IMR-90 (cell line): ENCODE results near the gene NOTCH3. TPM values are rescaled to one million over a fixed set of nuclear protein-coding genes. Genes with fewer than 3 reads are reported as not detected.

Source experiments
- ATAC-seq: fragments of 200-7000 bp; cut with Tn5 transposase; 2 replicates; pipeline ENCODE4 v1.9.1; 2020; ENCODE audit warnings: low read depth, mild to moderate bottlenecking, moderate library complexity
- BruUV-seq: library from RNA; stranded (reverse); fragments of 400-500 nt; replicated peaks from 2 replicates; lab custom pipeline; 2021; lab: Mats Ljungman, UMichigan
- CTCF ChIA-PET: fragments of 300-600 bp; formaldehyde crosslinking; extraction: SDS; loops from one replicate; lab custom pipeline; 2021; ENCODE audit warnings: antibody characterized with exemption; lab: Yijun Ruan, JAX
- POLR2A ChIA-PET: fragments of 300-600 bp; sonication (Branson Sonifier 250); formaldehyde crosslinking; loops from one replicate; lab custom pipeline; 2022; ENCODE audit warnings: antibody characterized with exemption; ENCODE audit not compliant: unreplicated experiment; lab: Charles Lee
- DNase-seq: peaks from one replicate; pipeline ENCODE4 v3.0.0; 2013
- H2AFZ ChIP-seq: replicated peaks from 2 replicates; pipeline ENCODE3; 2013; ENCODE audit warnings: low read length, mild to moderate bottlenecking; ENCODE audit not compliant: poor library complexity
- H2AK5ac ChIP-seq: 2 replicates; pipeline ENCODE4 v1.6.1; 2013; ENCODE audit warnings: low read depth, low read length, inconsistent platforms
- H2AK9ac ChIP-seq: replicated peaks from 2 replicates; pipeline ENCODE3; 2013; ENCODE audit warnings: mild to moderate bottlenecking, low read depth, low read length, moderate library complexity; ENCODE audit not compliant: poor library complexity
- H2BK120ac ChIP-seq: 2 replicates; pipeline ENCODE4 v1.6.1; 2013; ENCODE audit warnings: low read depth, low read length, inconsistent platforms
- H2BK15ac ChIP-seq: 3 replicates; pipeline ENCODE4 v1.6.1; 2013; ENCODE audit warnings: low read depth, low read length, inconsistent platforms
- H2BK20ac ChIP-seq: 2 replicates; pipeline ENCODE4 v1.6.1; 2013; ENCODE audit warnings: low read depth, mild to moderate bottlenecking, inconsistent platforms, low read length, moderate library complexity
- H2BK5ac ChIP-seq: 2 replicates; pipeline ENCODE4 v1.6.1; 2013; ENCODE audit warnings: mild to moderate bottlenecking, low read depth, low read length, inconsistent platforms; ENCODE audit not compliant: poor library complexity, severe bottlenecking
- H3K14ac ChIP-seq: replicated peaks from 2 replicates; pipeline ENCODE4 v1.6.1; 2013; ENCODE audit warnings: low read depth, low read length, inconsistent platforms
- H3K18ac ChIP-seq: 2 replicates; pipeline ENCODE4 v1.6.1; 2013; ENCODE audit warnings: low read depth, low read length, control low read depth
- H3K23ac ChIP-seq: 2 replicates; pipeline ENCODE4 v1.6.1; 2013; ENCODE audit warnings: low read depth, low read length, inconsistent platforms
- H3K27ac ChIP-seq: 2 replicates; pipeline ENCODE4 v1.5.1; 2013; ENCODE audit warnings: mild to moderate bottlenecking, control low read depth, low read length; ENCODE audit not compliant: insufficient read depth
- H3K27me3 ChIP-seq: 2 replicates; pipeline ENCODE4 v1.6.1; 2013; ENCODE audit warnings: low read length; ENCODE audit not compliant: control insufficient read depth, insufficient read depth
- H3K36me3 ChIP-seq: 2 replicates; pipeline ENCODE4 v1.6.1; 2013; ENCODE audit warnings: low read length, mixed read lengths; ENCODE audit not compliant: control insufficient read depth, insufficient read depth
- H3K4ac ChIP-seq: 2 replicates; pipeline ENCODE4 v1.6.1; 2013; ENCODE audit warnings: low read depth, low read length, inconsistent platforms
- H3K4me1 ChIP-seq: 2 replicates; pipeline ENCODE4 v1.6.1; 2013; ENCODE audit warnings: low read length, mixed read lengths; ENCODE audit not compliant: control insufficient read depth, insufficient read depth
- H3K4me2 ChIP-seq: 2 replicates; pipeline ENCODE4 v1.6.1; 2013; ENCODE audit warnings: low read depth, mild to moderate bottlenecking, control low read depth, low read length, moderate library complexity
- H3K4me3 ChIP-seq: 2 replicates; pipeline ENCODE4 v1.5.1; 2013; ENCODE audit warnings: low read depth, mild to moderate bottlenecking, control low read depth, low read length, moderate library complexity; ENCODE audit not compliant: insufficient read depth
- H3K56ac ChIP-seq: 2 replicates; pipeline ENCODE4 v1.6.1; 2013; ENCODE audit warnings: low read length, inconsistent platforms; ENCODE audit not compliant: insufficient read depth; ENCODE audit errors: extremely low read depth
- H3K79me1 ChIP-seq, 2 experiments: 2 replicates each; pipeline ENCODE4 v1.6.1; 2013; ENCODE audit warnings: low read length in 2 of 2, inconsistent platforms in 1 of 2, low read depth in 1 of 2
- H3K9ac ChIP-seq: 2 replicates; pipeline ENCODE4 v1.6.1; 2013; ENCODE audit warnings: low read depth, low read length, control low read depth
- H3K9me1 ChIP-seq: 2 replicates; pipeline ENCODE4 v1.6.1; 2013; ENCODE audit warnings: low read length, inconsistent platforms; ENCODE audit not compliant: insufficient read depth
- H3K9me3 ChIP-seq: 2 replicates; pipeline ENCODE4 v1.6.1; 2013; ENCODE audit warnings: low read length; ENCODE audit not compliant: control insufficient read depth, insufficient read depth
- H4K20me1 ChIP-seq: 2 replicates; pipeline ENCODE4 v1.6.1; 2013; ENCODE audit warnings: low read length, inconsistent platforms; ENCODE audit not compliant: insufficient read depth
- H4K5ac ChIP-seq: 2 replicates; pipeline ENCODE4 v1.6.1; 2013; ENCODE audit warnings: mild to moderate bottlenecking, low read depth, low read length, control low read depth
- H4K8ac ChIP-seq, 2 experiments: 2 replicates each; pipeline ENCODE4 v1.6.1; 2013; ENCODE audit warnings: low read depth in 2 of 2, low read length in 2 of 2, control low read depth in 1 of 2, inconsistent platforms in 1 of 2
- H4K91ac ChIP-seq: 2 replicates; pipeline ENCODE4 v1.6.1; 2013; ENCODE audit warnings: low read depth, low read length, inconsistent platforms; ENCODE audit not compliant: insufficient read depth
- BHLHE40 ChIP-seq: fragments of 150-350 bp; IDR thresholded peaks from 2 replicates; pipeline ENCODE4 v1.6.1; 2016; ENCODE audit warnings: mild to moderate bottlenecking, low read depth, low read length
- CEBPB ChIP-seq: IDR thresholded peaks from 2 replicates; pipeline ENCODE4 v1.6.1; 2012; ENCODE audit warnings: low read depth, low read length, improper control_type of control experiment
- ELK1 ChIP-seq: fragments of 150-350 bp; IDR thresholded peaks from 2 replicates; pipeline ENCODE4 v1.6.1; 2016; ENCODE audit warnings: low read depth, mild to moderate bottlenecking, low read length, moderate library complexity, borderline replicate concordance
- MAZ ChIP-seq: IDR thresholded peaks from 2 replicates; pipeline ENCODE4 v1.6.1; 2012; ENCODE audit warnings: low read depth, mild to moderate bottlenecking, low read length, improper control_type of control experiment, moderate library complexity, borderline replicate concordance
- NFE2L2 ChIP-seq: fragments of 150-350 bp; IDR thresholded peaks from 2 replicates; pipeline ENCODE4 v1.6.1; 2016; ENCODE audit warnings: low read depth, mild to moderate bottlenecking, low read length
- SMC3 ChIP-seq: fragments of 150-350 bp; IDR thresholded peaks from 2 replicates; pipeline ENCODE4 v1.6.1; 2016; ENCODE audit warnings: low read depth, mild to moderate bottlenecking, antibody characterized with exemption, low read length, moderate library complexity
- USF2 ChIP-seq: fragments of 150-350 bp; IDR thresholded peaks from 2 replicates; pipeline ENCODE4 v1.6.1; 2017; ENCODE audit warnings: mild to moderate bottlenecking, antibody characterized with exemption, low read length, low read depth
- WGBS, 2 experiments: methylation state at CpG; one replicate each; pipeline versions ENCODE4 v1.1.5 to v1.1.7; 2013; ENCODE audit warnings: missing lambda C conversion rate in 2 of 2; ENCODE audit not compliant: insufficient read length in 1 of 2; ENCODE audit errors: extremely low coverage in 2 of 2; 5-methylcytosine and 5-hydroxymethylcytosine counted together
- dilution Hi-C: fragments of 300-500 bp; cut with HindIII; formaldehyde crosslinking; loops from one replicate; pipeline ENCODE4 v1.14.3; 2018; ENCODE audit warnings: low sequenced_read_pairs; ENCODE audit not compliant: unreplicated experiment
- in situ Hi-C: fragments of 300-500 bp; cut with MboI; formaldehyde crosslinking; loops from 3 replicates; pipeline ENCODE4 v1.14.3; 2019; ENCODE audit warnings: low sequenced_read_pairs, inconsistent platforms, mixed read lengths
- intact Hi-C: fragments of 100-400 bp; cut with micrococcal nuclease; formaldehyde crosslinking; loops from 2 replicates; pipeline ENCODE4 v1.10.0; 2022
- polyA plus RNA-seq, 3 experiments: library from polyadenylated mRNA; depleted of rRNA; stranded (reverse); fragments of >200 nt; gene quantifications; 2 replicates each; pipeline ENCODE4 v1.2.3, GENCODE V29; 2012; ENCODE audit warnings: low replicate concordance in 1 of 3
- total RNA-seq: library from RNA; depleted of rRNA; stranded (reverse); fragments of >200 nt; gene quantifications from 2 replicates; pipeline ENCODE4 v1.2.3, GENCODE V29; 2012

Gene NOTCH3
- total and polyA plus RNA-seq, 2 of the 4 experiments (the other 2 are of a cell fraction): 5.9 to 25.1 TPM

- dilution Hi-C loops: no loop called here
- Histone ChIP-seq H2AK5ac (no peak overlapping the region), H4K8ac (no peak overlapping the region), H2AK9ac (peak overlapping the region; percentile 37), H3K18ac (no peak overlapping the region), H3K9ac (no peak overlapping the region), H3K14ac (no peak overlapping the region), H2AFZ (peak overlapping the region; percentile 49), H3K36me3 (peaks cover 49% of the 10 kb centered on the region), H2BK15ac (no peak overlapping the region), H3K79me1 (peaks cover 5 to 12% of the 10 kb centered on the region in 2 experiments; a peak in 1 of 4 replicates), H2BK5ac (no peak overlapping the region), H3K9me1 (no peaks in the 10 kb centered on the region), H3K4me1 (peaks cover 2% of the 10 kb centered on the region; the same call in 1 of the 2 replicates), H3K27ac (no peak overlapping the region), H3K56ac (no peak overlapping the region), H3K23ac (no peak overlapping the region), H3K27me3 (no peaks in the 10 kb centered on the region), H4K20me1 (peaks cover 10% of the 10 kb centered on the region), H3K4me2 (no peak overlapping the region), H3K9me3 (no peaks in the 10 kb centered on the region), H3K4me3 (no peak overlapping the region), H2BK20ac (no peak overlapping the region), H2BK120ac (no peak overlapping the region), H4K91ac (no peak overlapping the region), H3K4ac (no peak overlapping the region), H4K5ac (no peak overlapping the region)
- in situ Hi-C loops: no loop called here
- intact Hi-C loops: loop anchor here (10.0 kb wide), 1 partner anchor 236 kb away; the partner anchor contains the start of gene AKAP8L
- 95% methylated on average over 14 of the region's 33 CpGs; no CpG with 5 or more reads in 1 of the 2 experiments for WGBS, 2 experiments
- BruUV-seq: no TSS peak
- DNase-seq (no peak), ATAC-seq (no peak)
- POLR2A ChIA-PET: no interaction called here
- CTCF ChIA-PET: interaction anchor here (1.7 kb wide), 1 partner anchor 10 kb away, joined by 7 read pairs; no protein-coding TSS in a partner anchor
- TF ChIP-seq ELK1: no peak
- no peak for TF ChIP-seq NFE2L2
- TF ChIP-seq MAZ: no peak
- TF ChIP-seq SMC3: no peak
- no peak for TF ChIP-seq BHLHE40
- no peak for TF ChIP-seq CEBPB
- TF ChIP-seq USF2: no peak
These were observed 22.0 kb downstream of the NOTCH3 start for GRCh38 chr19:15178629-15179308.
